Natural killer cell treated with Interleukin-12 subunit alpha and Interleukin-12 subunit beta and Interleukin-15 and Interleukin-18, amount 100 ng/mL, for 72 hours (primary cell): ENCODE results near the gene SCN10A. TPM values are rescaled to one million over a fixed set of nuclear protein-coding genes. Genes with fewer than 3 reads are reported as not detected.

Experiments used
- ATAC-seq, 2 donors: fragments of 150-1000 bp; cut with Tn5 transposase in 1 of 2; sonication (Bioruptor Pico), chemical (Tn5 transposase) in 1 of 2; 2 replicates each; pipeline ENCODE4 v1.10.0; 2021
- DNase-seq: peaks from one replicate; pipeline ENCODE4 v3.0.0; 2022; ENCODE audit warnings: low spot score
- H3K27ac Mint-ChIP-seq, 2 donors: 1 replicate in 1 of 2; 2 replicates in 1 of 2; pipeline ENCODE4 v1.8.0; 2022; ENCODE audit warnings: mixed read lengths in 2 of 2, mild to moderate bottlenecking in 1 of 2, moderate library complexity in 1 of 2
- H3K27me3 Mint-ChIP-seq, 2 donors: 1 replicate in 1 of 2; 2 replicates in 1 of 2; pipeline ENCODE4 v1.8.0; 2022; ENCODE audit warnings: mixed read lengths in 2 of 2
- H3K36me3 Mint-ChIP-seq: one replicate; pipeline ENCODE4 v1.8.0; 2022; ENCODE audit warnings: mixed read lengths
- H3K4me1 Mint-ChIP-seq, 2 donors: 1 replicate in 1 of 2; 2 replicates in 1 of 2; pipeline ENCODE4 v1.8.0; 2022; ENCODE audit warnings: low read depth in 2 of 2, mixed read lengths in 2 of 2, mild to moderate bottlenecking in 1 of 2
- H3K4me3 Mint-ChIP-seq: one replicate; pipeline ENCODE4 v1.8.0; 2022; ENCODE audit warnings: mixed read lengths
- H3K9me3 Mint-ChIP-seq: 2 replicates; pipeline ENCODE4 v1.8.0; 2022; ENCODE audit warnings: mixed read lengths
- total RNA-seq, 2 donors: library from RNA; stranded (reverse); gene quantifications; one replicate each; pipeline ENCODE4 v1.2.3, GENCODE V29; 2022

The SCN10A gene
- total RNA-seq, 2 donors from 2014 or later = not detected

DNA sequence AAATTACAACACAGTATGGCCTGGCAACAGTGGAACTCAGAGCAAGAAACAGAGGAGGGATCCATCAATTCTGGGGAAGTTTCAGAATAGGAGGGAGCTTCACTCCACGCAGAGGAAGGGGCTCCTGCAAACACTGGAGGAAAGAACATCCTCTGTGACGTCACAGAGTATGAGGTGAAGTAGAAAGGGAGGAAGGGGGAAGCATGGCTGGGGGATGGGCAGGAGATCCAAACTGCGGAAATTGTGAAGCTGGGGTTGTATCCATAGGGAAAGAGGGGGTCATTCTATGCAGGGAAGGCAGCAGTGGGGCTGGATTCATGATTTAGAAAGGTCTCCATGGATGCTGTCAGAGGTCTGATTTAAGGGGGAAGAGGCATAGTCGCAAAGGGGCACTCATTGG lies 8.3 kb upstream of the SCN10A start:
- no peaks in the 10 kb centered on the region for H3K4me1 Mint-ChIP-seq
- H3K9me3 Mint-ChIP-seq = no peaks in the 10 kb centered on the region
- no peak overlapping the region for H3K4me3 Mint-ChIP-seq
- peaks cover 6 to 19% of the 10 kb centered on the region in 2 donors for H3K27me3 Mint-ChIP-seq
- no peaks in the 10 kb centered on the region for H3K36me3 Mint-ChIP-seq
- ATAC-seq = no peak
- no peak overlapping the region for H3K27ac Mint-ChIP-seq
- no peak for DNase-seq

DNA sequence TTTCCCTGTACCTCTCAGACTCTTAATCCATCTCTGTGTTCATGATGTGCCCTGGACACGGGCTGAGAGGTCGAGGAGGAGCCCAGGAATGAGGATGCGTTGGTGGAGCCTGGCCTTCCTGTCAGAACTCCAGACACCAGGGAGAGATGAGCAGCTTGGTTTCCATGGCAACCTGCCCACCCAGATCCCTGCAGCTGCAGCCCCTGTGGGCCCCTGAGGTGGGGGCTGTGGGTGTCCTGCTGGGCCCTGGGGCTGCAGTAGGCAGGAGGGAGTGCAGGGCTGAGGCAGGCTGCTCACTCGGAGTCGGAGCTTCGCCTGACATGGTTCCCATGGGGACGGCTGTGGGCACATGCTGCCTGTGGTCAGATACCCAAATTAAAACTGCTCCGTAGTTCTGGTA lies 7.7 kb upstream of the SCN10A start:
- DNase-seq = no peak
- no peaks in the 10 kb centered on the region for H3K36me3 Mint-ChIP-seq
- no peaks in the 10 kb centered on the region for H3K9me3 Mint-ChIP-seq
- no peaks in the 10 kb centered on the region for H3K4me1 Mint-ChIP-seq
- ATAC-seq = no peak
- H3K4me3 Mint-ChIP-seq = no peak overlapping the region
- H3K27ac Mint-ChIP-seq = no peak overlapping the region
- H3K27me3 Mint-ChIP-seq = peaks cover 6 to 19% of the 10 kb centered on the region in 2 donors

DNA sequence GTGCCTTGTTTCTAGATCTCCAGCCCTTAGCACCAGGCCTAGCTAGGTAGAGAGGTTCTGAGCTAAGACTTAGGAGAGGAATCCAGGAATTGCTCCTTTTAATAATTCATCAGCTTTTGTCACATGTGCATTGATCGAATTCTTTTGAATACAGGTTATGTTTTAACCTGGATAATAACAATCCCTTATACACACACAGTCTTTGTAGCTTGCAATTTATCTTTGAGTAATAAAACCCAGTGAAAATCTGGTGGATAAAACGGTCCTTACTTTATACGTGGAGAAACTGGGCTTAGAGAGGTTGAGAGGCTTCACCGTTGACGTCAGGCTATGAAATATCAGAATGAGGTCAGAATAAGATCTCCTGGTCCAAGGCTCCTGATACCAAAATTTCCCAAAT lies 7.2 kb upstream of the SCN10A start:
- no peak overlapping the region for H3K4me3 Mint-ChIP-seq
- no peak overlapping the region for H3K27ac Mint-ChIP-seq
- ATAC-seq (no peak), DNase-seq (no peak)
- peaks cover 6 to 19% of the 10 kb centered on the region in 2 donors for H3K27me3 Mint-ChIP-seq
- H3K36me3 Mint-ChIP-seq = no peaks in the 10 kb centered on the region
- H3K9me3 Mint-ChIP-seq = no peaks in the 10 kb centered on the region
- H3K4me1 Mint-ChIP-seq = no peaks in the 10 kb centered on the region

DNA sequence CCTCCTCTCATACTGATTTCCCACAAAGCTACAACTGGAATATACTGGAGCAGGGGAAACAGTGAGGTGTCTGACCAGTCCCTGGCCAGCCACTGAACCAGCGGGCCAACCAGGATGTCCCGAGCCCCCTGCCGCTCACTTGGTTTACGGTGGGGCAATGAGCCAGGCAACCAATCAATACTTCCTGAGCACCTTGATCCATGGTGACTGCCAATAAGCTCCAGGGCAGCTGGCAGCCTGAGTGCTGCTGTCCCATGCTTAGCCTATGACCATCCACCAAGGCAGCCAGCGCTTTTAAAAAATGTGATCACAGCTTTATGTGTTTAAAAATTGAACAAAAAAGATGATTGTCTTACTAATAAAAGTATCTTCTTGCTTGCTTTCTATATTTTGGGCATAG lies 4.2 kb downstream of the SCN10A start:
- DNase-seq (no peak), ATAC-seq (no peak)
- Mint-ChIP-seq H3K4me1 (no peaks in the 10 kb centered on the region), H3K27ac (no peak overlapping the region), H3K9me3 (peaks cover 3% of the 10 kb centered on the region), H3K27me3 (peaks cover 18 to 32% of the 10 kb centered on the region in 2 donors), H3K4me3 (no peak overlapping the region), H3K36me3 (no peaks in the 10 kb centered on the region)

DNA sequence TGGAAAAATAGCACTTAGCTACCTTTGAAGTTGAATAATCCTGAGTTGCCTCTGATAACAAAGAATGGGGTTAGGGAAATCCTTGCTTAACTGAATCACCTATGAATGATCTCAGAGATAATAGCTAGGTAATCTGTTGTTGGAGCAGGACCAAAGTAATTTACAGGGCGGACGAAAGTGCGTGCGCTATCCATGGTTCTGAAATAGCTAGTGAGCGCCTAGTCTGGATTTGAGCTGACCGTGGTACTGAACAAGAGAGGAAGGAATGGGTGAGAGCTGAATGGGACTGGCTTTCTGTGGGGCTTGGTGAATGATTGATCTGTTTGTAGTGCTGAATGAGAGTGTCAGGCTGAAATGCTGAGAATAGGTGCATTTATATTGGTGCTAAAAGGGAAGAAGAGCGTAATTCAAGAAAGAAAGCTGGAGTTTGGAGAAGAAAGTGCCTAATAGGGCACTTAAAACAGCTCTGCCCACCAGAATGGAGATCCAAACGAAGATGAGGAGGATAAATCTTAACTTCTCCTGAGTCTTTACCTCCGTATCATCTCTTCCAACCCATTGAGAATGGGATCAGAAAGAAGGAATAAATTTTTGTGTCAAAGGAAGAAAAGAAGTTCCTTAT lies 10.1 kb downstream of the SCN10A start:
- Mint-ChIP-seq H3K27ac (no peak overlapping the region), H3K4me3 (no peak overlapping the region), H3K27me3 (peaks cover 15 to 37% of the 10 kb centered on the region in 2 donors), H3K36me3 (no peaks in the 10 kb centered on the region), H3K9me3 (peaks cover 12% of the 10 kb centered on the region), H3K4me1 (no peaks in the 10 kb centered on the region)
- DNase-seq (no peak), ATAC-seq (no peak)

DNA sequence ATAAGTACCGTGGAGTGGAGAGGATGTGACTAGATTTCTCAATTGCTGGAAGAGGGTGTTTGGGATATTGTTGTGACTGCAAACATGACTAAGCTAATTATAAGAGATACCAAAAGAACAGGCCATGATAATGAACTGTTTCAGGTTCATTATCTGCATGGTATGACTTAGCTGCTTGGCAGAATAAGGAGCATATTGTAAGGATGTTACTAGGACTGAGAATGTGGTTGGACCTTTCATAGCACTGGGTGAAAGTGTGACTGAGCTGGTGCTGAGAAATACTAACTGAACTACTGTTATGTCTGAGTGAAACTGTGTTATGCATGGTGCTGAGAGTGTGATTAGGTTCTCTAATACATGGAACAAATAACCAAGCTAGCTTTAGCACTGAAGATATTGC lies 11.0 kb downstream of the SCN10A start:
- H3K4me1 Mint-ChIP-seq = no peaks in the 10 kb centered on the region
- peaks cover 15 to 37% of the 10 kb centered on the region in 2 donors for H3K27me3 Mint-ChIP-seq
- H3K4me3 Mint-ChIP-seq = no peak overlapping the region
- peaks cover 12% of the 10 kb centered on the region for H3K9me3 Mint-ChIP-seq
- no peak for ATAC-seq
- no peak for DNase-seq
- H3K36me3 Mint-ChIP-seq = no peaks in the 10 kb centered on the region
- no peak overlapping the region for H3K27ac Mint-ChIP-seq

DNA sequence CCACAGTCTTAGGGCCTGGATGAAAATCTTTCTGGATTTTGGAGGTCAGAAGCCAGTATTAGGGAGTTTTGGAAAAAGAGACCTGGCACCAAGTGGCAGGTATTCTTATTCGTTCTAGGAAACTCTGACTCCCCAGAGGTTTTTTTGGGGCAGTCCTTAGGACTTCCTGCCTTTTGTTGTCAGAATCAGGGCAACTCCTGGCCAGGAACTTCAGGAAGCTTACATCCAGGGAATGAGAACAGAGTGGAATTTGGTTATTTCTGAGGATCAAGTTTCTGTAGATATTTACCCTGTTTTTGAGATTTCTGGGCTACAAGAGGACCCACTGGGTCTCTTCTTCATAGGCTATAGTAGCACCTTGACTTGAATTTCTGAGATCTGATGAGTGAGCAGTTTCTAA lies 15.5 kb downstream of the SCN10A start:
- no peak overlapping the region for H3K4me3 Mint-ChIP-seq
- DNase-seq = no peak
- ATAC-seq = no peak
- H3K36me3 Mint-ChIP-seq = no peaks in the 10 kb centered on the region
- peaks cover 11 to 23% of the 10 kb centered on the region in 2 donors for H3K27me3 Mint-ChIP-seq
- H3K9me3 Mint-ChIP-seq = peaks cover 5% of the 10 kb centered on the region
- no peak overlapping the region for H3K27ac Mint-ChIP-seq
- H3K4me1 Mint-ChIP-seq = no peaks in the 10 kb centered on the region

DNA sequence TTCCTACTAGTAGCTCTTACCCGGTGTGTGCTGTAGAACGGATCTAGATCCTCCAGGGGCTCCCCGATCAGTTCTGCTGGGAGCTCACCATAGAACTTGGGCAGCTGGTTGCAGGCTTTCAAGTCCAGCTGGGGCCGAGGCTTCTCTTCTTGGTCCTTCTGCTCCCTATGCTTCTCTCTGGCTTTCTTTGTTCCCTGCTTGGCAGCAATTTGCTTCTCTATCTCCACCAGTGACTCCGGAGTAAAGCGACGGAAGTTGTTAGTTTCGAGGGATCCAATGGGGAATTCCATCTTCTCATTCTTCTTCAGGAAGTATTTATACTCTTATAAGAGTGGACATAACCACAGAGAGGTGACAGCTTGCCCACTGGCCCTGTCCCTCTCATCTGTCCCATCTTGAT lies 22.3 kb downstream of the SCN10A start:
- ATAC-seq (peak in 1 of 2 donors; percentile 24), DNase-seq (no peak)
- H3K4me1 Mint-ChIP-seq = no peaks in the 10 kb centered on the region
- H3K4me3 Mint-ChIP-seq = no peak overlapping the region
- no peaks in the 10 kb centered on the region for H3K36me3 Mint-ChIP-seq
- no peaks in the 10 kb centered on the region for H3K9me3 Mint-ChIP-seq
- H3K27me3 Mint-ChIP-seq = peaks cover 8 to 11% of the 10 kb centered on the region in 2 donors
- no peak overlapping the region for H3K27ac Mint-ChIP-seq

DNA sequence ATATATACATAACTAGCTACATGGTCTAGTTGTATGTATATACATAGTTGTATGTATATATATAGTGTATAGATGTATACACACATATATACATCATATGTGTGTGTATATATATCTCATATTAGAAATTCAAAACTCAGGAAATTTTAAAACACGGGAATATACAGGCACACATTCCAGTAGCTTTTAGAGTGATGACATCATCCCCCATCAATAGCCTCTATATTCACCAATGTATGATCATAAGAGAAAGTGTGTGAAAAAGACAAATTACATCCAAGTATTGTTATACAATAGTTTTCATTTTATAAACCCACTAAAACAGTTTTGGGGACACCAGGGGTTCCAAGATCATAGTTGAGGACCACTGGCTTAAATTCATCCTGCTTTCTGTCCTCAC lies 23.0 kb downstream of the SCN10A start:
- Mint-ChIP-seq H3K27ac (no peak overlapping the region), H3K9me3 (no peaks in the 10 kb centered on the region), H3K4me3 (no peak overlapping the region), H3K36me3 (no peaks in the 10 kb centered on the region), H3K4me1 (no peaks in the 10 kb centered on the region), H3K27me3 (peaks cover 8 to 9% of the 10 kb centered on the region in 2 donors)
- DNase-seq = no peak
- ATAC-seq = no peak

DNA sequence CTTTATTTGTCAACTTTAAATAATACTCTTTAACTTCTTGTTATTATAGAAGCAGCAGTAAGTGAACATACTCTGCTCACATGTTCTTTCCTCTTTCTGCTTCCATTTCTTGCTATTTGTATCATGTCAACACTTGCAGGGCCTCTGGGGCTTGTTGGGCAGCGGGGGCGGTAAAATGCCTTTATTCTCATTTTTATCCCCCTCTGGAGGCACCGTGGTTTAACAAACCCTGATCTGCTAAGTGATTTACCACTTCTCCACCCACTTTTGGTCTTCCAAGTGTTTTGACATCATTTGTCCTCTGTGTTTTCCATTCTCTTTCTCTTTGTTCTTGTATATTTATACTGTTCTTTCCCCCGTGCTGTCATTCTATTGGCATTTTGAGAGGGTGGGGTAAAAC lies 33.9 kb downstream of the SCN10A start:
- Mint-ChIP-seq H3K9me3 (no peaks in the 10 kb centered on the region), H3K4me1 (no peaks in the 10 kb centered on the region), H3K4me3 (no peak overlapping the region), H3K27me3 (peaks cover 20 to 23% of the 10 kb centered on the region in 2 donors), H3K36me3 (no peaks in the 10 kb centered on the region), H3K27ac (no peak overlapping the region)
- DNase-seq = no peak
- no peak for ATAC-seq

DNA sequence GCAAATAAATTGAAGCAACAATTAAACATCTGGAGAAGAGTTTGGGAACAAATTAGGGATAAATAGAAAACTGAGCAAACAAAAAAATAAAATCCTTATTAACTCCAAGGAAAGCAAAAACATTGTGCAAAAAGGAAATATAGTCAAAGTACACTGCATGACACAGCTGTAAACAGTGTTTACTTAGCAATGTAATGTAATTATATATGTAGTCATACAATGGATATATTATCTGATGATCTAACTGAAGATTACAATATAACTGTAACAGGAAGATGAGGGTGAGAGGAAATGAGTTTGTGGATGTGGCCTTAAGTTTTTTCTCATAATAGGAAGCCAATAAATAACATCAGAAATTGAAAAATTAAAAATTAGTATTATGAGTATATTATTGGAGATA lies 42.5 kb downstream of the SCN10A start:
- no peaks in the 10 kb centered on the region for H3K4me1 Mint-ChIP-seq
- H3K4me3 Mint-ChIP-seq = no peak overlapping the region
- DNase-seq = no peak
- H3K9me3 Mint-ChIP-seq = peaks cover 9% of the 10 kb centered on the region
- H3K36me3 Mint-ChIP-seq = peaks cover 6% of the 10 kb centered on the region
- no peak overlapping the region for H3K27ac Mint-ChIP-seq
- ATAC-seq = no peak
- peaks cover 14 to 32% of the 10 kb centered on the region in 2 donors for H3K27me3 Mint-ChIP-seq

DNA sequence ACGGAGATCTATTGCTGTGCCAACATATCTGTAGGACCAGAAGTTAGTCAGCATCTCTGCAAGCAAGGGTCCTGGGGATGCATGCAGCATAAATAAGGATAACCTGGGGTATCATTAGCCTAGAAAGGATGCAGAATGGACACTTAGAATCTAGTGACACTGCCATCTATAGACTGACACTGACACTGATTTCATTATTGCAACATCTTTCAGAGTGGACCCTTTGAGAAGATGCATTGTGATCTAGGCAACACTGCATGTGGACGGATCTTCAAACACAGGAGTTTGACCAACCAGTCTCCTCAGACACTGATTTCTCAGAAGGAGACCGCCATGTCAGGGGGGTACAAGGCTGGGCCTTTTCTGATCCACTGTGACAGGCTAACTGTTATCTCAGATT lies 52.4 kb downstream of the SCN10A start:
- DNase-seq = no peak
- H3K36me3 Mint-ChIP-seq = peaks cover under 1% of the 10 kb centered on the region
- no peak overlapping the region for H3K4me3 Mint-ChIP-seq
- H3K4me1 Mint-ChIP-seq = no peaks in the 10 kb centered on the region
- H3K9me3 Mint-ChIP-seq = peaks cover 4% of the 10 kb centered on the region
- no peak overlapping the region for H3K27ac Mint-ChIP-seq
- peaks cover 14 to 54% of the 10 kb centered on the region in 2 donors for H3K27me3 Mint-ChIP-seq
- ATAC-seq = no peak

DNA sequence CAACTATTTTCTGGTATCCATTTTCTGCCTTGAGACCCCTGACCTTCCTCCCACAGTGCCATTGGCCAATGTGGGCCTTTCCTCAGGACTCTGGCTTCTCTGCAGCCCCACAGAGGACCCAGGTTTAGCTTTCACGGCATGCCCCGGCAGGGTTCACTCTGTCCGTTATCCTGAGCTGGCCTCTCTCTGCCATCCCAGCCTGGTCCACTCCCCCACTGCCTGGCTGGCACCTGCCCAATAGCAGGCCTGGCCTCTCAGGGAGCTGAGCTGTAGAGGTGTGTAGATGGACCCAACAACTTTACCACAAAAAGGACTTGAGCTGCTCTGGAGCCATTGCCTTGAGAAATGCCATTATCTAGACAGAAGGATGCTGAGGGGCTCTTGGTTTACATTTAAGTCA lies 57.5 kb downstream of the SCN10A start:
- Mint-ChIP-seq H3K36me3 (no peaks in the 10 kb centered on the region), H3K4me1 (no peaks in the 10 kb centered on the region), H3K4me3 (no peak overlapping the region), H3K27ac (no peak overlapping the region), H3K9me3 (no peaks in the 10 kb centered on the region), H3K27me3 (peaks cover 20 to 43% of the 10 kb centered on the region in 2 donors)
- DNase-seq (no peak), ATAC-seq (peak in 1 of 2 donors; percentile 37)

DNA sequence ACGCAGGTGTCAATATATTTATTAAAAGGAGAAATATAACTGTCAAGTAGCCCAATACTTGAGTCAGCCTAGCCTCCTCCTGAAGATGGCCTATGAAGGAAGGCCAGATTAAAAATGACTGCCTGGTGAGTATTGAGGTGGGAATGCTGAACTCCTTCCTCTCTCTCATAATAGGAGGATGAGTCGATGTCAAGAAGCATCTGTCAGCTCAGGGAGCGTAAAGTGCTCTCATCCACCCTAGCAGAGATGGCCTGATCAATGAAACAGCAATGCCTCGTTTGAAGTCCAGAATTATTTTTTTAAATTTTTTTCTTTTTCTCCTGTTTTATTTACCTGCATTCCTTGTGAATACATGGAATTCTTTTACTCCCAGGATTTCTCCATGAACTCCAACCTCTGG lies 58.3 kb downstream of the SCN10A start:
- no peak for DNase-seq
- H3K4me1 Mint-ChIP-seq = no peaks in the 10 kb centered on the region
- H3K27ac Mint-ChIP-seq = no peak overlapping the region
- no peak for ATAC-seq
- no peaks in the 10 kb centered on the region for H3K36me3 Mint-ChIP-seq
- H3K9me3 Mint-ChIP-seq = no peaks in the 10 kb centered on the region
- H3K27me3 Mint-ChIP-seq = peaks cover 20 to 43% of the 10 kb centered on the region in 2 donors
- H3K4me3 Mint-ChIP-seq = no peak overlapping the region

DNA sequence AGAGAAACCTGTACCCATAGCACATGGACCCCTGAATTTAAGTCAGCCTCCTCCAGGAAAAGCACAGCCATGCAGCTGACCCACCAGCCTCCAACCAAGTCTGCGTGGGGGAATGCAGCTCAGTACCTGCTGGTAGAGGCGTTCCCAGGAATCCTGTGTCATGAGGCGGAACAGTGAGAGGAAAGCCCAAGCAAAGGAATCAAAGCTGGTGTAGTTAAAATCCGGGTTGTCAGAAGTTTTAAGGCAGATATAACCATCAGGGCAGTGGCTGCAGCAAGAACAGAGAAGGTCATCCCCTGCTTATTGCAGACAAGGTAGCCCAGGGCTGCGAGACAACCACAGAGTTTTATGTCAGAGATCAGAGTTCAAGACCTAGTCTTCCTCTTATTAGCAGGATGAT lies 59.1 kb downstream of the SCN10A start:
- H3K4me1 Mint-ChIP-seq = no peaks in the 10 kb centered on the region
- no peak for ATAC-seq
- H3K36me3 Mint-ChIP-seq = no peaks in the 10 kb centered on the region
- no peak for DNase-seq
- H3K27ac Mint-ChIP-seq = no peak overlapping the region
- H3K4me3 Mint-ChIP-seq = no peak overlapping the region
- H3K27me3 Mint-ChIP-seq = peaks cover 18 to 34% of the 10 kb centered on the region in 2 donors
- H3K9me3 Mint-ChIP-seq = no peaks in the 10 kb centered on the region
